Adrenal gland (tissue), 12 donors: ENCODE measurements around the gene EXOC3L4. TPM values are rescaled to one million over a fixed set of nuclear protein-coding genes. Genes with fewer than 3 reads are reported as not detected.

Source experiments
- DNase-seq, 7 donors: peaks; one replicate each; pipeline ENCODE4 v3.0.0-alpha.2; 2019 to 2020
- H3K27ac ChIP-seq, 5 donors: fragments of 200-600 bp; sonication (generic) in 4 of 5; 1 replicate in 3 of 5; 2 replicates in 2 of 5; pipeline versions ENCODE4 v1.5.1 to v1.8.0; 2016 to 2020; ENCODE audit warnings: mild to moderate bottlenecking in 1 of 5
- H3K27me3 ChIP-seq: fragments of 200-600 bp; 2 replicates; pipeline ENCODE4 v1.8.0; 2021
- H3K36me3 ChIP-seq, 2 donors: fragments of 200-600 bp; replicated peaks in 1 of 2; 1 replicate in 1 of 2; 2 replicates in 1 of 2; pipeline versions ENCODE4 v1.5.1 to v1.8.0; 2018 to 2022
- H3K4me1 ChIP-seq, 2 donors: fragments of 200-600 bp; replicated peaks in 1 of 2; 1 replicate in 1 of 2; 2 replicates in 1 of 2; pipeline versions ENCODE4 v1.5.1 to v1.8.0; 2018 to 2021
- H3K4me3 ChIP-seq, 4 donors: fragments of 200-600 bp; sonication (generic) in 3 of 4; one replicate each; pipeline ENCODE4 v1.5.1; 2016 to 2018
- H3K9me3 ChIP-seq, 3 donors: fragments of 200-600 bp; sonication (generic) in 1 of 3; replicated peaks in 1 of 3; 1 replicate in 2 of 3; 2 replicates in 1 of 3; pipeline versions ENCODE4 v1.5.1 to v1.8.0; 2016 to 2021
- POLR2A ChIP-seq, 2 donors: fragments of 450-650 bp; IDR thresholded peaks; one replicate each; pipeline ENCODE4 v1.6.1; 2017; ENCODE audit warnings: antibody characterized with exemption in 2 of 2, mild to moderate bottlenecking in 2 of 2, moderate library complexity in 1 of 2
- WGBS, 4 donors: extraction: QIAGEN DNeasy Blood & Tissue Kit in 2 of 4; methylation state at CpG; one replicate each; pipeline versions ENCODE4 v1.1.5 to v1.1.7; 2013 to 2017; 5-methylcytosine and 5-hydroxymethylcytosine counted together
- intact Hi-C, 2 donors: fragments of 100-400 bp; cut with DNase I; formaldehyde crosslinking; loops; one replicate each; pipeline versions ENCODE4 v1.14.1 to v1.15.0; 2022 to 2023
- polyA plus RNA-seq, 3 donors: library from polyadenylated mRNA; stranded (reverse); fragments of 200-250 nt in 2 of 3; fragments of 350-450 nt in 1 of 3; fragmentation: Illumina TruSeq in 1 of 3; extraction: RNeasy Lipid Tissue Mini Kit (QIAGEN cat#74804) in 1 of 3; gene quantifications; one replicate each; pipeline ENCODE4 v1.2.3, GENCODE V29; 2013 to 2014
- total RNA-seq, 9 donors: library from RNA; depleted of rRNA in 4 of 9; stranded (reverse); fragments of >200 nt in 4 of 9; fragments of 120-200 nt in 1 of 9; fragmentation: NEBNext Ultra II Directional in 1 of 9; extraction: Animal tissue kit (Norgen Biotek cat#: 25700) in 1 of 9; gene quantifications; one replicate each; pipeline versions ENCODE4 v1.1.0 to v1.2.4, GENCODE V29; 2013 to 2023
- TF ChIP-seq, protein P1 (sequence below), 6 experiments: fragments of 450-650 bp in 4 of 6; fragments of 200-600 bp in 2 of 6; sonication (generic) in 1 of 6; IDR thresholded peaks; 1 replicate in 5 of 6; 2 replicates in 1 of 6; pipeline versions ENCODE4 v1.5.1 to v1.8.0; 2016 to 2021; ENCODE audit warnings: antibody characterized with exemption in 6 of 6, mild to moderate bottlenecking in 2 of 6, moderate library complexity in 1 of 6
- donor health status: healthy with polysubstance abuse.
- donor health status: Bipolar disorder and iron deficiency.
- donor health status: DM: yes; HTN: yes; CAD: no.
- donor health status: DM: no; HTN: no; CAD: no.
- donor health status: DM: no; HTN: no; CAD: no.
- donor health status: DM: yes; HTN: yes; CAD: no.

The EXOC3L4 gene
- total and polyA plus RNA-seq, 12 donors = 0.12 to 4.3 (median 1.6) TPM; not detected in 1

DNA sequence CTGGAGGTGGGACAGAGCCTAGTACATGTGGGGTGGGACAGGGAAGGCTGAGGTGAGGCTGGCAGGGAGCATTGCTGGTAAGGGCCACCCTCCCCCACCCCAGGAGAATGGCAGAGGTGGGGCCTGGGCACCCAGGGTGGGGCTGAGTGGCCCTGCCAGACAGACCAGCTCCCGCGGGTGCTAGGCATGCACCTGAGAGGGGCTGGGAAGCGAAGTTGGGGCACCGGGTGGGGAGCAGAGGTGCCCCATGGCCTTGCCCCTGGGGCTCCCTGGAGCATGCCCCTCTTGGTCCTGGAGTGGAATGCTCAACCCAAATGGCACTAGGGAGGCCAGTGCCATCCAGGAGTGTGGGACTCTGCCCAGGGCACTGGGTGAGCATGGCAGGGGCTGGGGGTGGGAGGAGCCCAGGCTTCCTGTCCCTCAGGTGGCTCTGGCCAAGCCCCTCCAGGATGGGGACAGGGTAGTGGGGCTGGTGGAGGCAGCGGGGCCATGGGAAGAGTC is 30.0 kb downstream of the EXOC3L4 start:
- Histone ChIP-seq H3K4me1 (peaks cover 21 to 68% of the 10 kb centered on the region in 2 donors), H3K27ac (no peak overlapping the region)

DNA sequence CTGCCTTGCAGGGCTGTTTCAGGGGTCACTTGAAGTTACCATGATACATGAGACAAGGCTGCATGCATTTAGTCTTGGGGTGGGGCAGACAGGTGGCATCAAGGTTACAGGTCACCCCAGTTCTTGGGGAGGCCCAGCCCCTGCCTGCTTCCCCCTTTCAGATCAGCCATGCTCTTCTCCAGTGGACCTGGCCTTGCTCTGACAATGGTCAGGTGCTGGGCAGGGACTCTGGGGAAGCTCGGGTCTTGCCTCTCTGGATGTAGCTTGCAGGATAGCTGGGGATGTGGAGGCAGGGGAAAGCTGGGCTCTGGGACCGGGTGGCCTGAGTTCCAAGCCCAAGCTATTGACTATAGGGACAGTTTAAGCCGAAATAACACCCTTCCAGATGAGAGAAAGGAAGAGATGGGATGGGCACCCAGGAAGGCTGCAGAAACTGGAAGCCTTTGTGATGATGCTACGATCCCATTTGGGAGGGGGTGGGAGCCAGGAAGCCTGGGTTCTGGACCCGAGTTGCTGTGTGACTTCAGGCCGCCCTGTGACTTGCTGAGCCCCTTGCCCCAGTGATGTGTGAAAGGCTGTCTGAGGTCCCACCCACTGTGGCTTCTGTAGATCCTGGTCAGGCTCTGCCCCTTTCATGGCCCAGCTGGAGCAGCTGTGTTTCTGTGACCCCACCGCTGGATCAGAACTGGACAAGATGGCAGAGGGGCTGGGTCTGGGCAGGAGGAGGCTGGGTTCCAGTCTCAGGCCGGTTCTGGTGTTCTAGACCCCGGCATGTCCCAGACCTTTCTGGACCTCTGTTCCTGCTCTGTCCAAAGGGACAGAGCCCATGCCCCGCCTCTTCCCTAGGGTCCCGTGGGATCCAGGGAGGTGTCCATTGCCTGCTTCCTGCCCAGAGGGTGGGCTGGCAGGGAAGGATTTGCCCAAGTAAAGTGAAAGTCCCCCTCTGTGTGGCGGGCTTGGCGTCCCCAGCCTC is 30.9 kb downstream of the EXOC3L4 start:
- TF ChIP-seq, protein P1, sequence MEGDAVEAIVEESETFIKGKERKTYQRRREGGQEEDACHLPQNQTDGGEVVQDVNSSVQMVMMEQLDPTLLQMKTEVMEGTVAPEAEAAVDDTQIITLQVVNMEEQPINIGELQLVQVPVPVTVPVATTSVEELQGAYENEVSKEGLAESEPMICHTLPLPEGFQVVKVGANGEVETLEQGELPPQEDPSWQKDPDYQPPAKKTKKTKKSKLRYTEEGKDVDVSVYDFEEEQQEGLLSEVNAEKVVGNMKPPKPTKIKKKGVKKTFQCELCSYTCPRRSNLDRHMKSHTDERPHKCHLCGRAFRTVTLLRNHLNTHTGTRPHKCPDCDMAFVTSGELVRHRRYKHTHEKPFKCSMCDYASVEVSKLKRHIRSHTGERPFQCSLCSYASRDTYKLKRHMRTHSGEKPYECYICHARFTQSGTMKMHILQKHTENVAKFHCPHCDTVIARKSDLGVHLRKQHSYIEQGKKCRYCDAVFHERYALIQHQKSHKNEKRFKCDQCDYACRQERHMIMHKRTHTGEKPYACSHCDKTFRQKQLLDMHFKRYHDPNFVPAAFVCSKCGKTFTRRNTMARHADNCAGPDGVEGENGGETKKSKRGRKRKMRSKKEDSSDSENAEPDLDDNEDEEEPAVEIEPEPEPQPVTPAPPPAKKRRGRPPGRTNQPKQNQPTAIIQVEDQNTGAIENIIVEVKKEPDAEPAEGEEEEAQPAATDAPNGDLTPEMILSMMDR (IDR thresholded peaks at IDR 0.05) = no peak
- no peak for TF ChIP-seq POLR2A (IDR thresholded peaks at IDR 0.05)
- peak in 2 of 7 donors; percentile 18 to 20 for DNase-seq
- intact Hi-C loops = no loop called here
- Histone ChIP-seq H3K9me3 (no peaks in the 10 kb centered on the region), H3K4me1 (peaks cover 22 to 69% of the 10 kb centered on the region in 2 donors), H3K4me3 (no peak overlapping the region), H3K27me3 (no peaks in the 10 kb centered on the region), H3K36me3 (peaks cover 0 to 7% of the 10 kb centered on the region in 2 donors), H3K27ac (no peak overlapping the region)
- 85 to 94% (median 90%) methylated on average over 10 to 13 of the region's 13 CpGs for WGBS, 4 donors

More for the DNA sequence above, 30.0 kb downstream of the EXOC3L4 start:
- intact Hi-C loops = no loop called here
- Histone ChIP-seq H3K36me3 (no peaks in the 10 kb centered on the region), H3K9me3 (no peaks in the 10 kb centered on the region), H3K4me3 (peak overlapping the region in 1 of 4 donors; percentile 89), H3K27me3 (no peaks in the 10 kb centered on the region)
- whole genome bisulfite sequencing, 4 donors = 66 to 91% (median 87%) methylated on average over 3 to 5 of the region's 5 CpGs
- DNase-seq = peak in 2 of 7 donors; percentile 20 to 23
- no peak for TF ChIP-seq POLR2A (IDR thresholded peaks at IDR 0.05)
- TF ChIP-seq, protein P1 (IDR thresholded peaks at IDR 0.05) = no peak

DNA sequence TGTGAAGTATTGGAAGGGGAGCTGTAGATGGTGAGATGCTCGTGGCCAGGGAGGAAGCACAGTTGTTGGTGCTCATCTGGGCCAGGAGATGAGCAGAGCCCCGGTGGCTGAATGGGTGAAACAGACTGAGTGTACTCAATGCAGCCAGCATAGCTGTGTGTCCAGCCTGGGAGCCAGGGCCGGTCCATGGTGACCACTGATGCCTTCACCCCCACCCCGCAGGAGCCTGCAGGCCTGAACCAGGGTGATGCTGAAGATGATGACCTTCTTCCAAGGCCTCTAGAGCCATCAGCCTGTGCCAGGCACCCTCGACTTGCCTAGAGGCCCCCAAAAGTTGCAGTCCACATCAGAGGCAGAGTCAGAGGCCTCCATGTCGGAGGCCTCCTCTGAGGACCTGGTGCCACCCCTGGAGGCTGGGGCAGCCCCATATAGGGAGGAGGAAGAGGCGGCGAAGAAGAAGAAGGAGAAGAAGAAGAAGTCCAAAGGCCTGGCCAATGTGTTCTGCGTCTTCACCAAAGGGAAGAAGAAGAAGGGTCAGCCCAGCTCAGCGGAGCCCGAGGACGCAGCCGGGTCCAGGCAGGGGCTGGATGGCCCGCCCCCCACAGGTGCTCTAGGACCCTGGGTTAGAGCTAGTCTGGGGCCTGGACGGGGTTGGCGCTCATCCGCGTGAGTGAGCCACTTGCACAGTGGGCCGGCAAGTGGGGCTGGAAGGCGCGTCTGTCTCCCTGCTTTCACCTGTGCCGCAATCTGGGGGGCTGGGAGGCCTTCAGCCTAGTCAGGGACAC is 31.8 kb downstream of the EXOC3L4 start:
- H3K27ac ChIP-seq = peak overlapping the region in 2 of 5 donors; percentile 12 to 22
- H3K9me3 ChIP-seq = no peaks in the 10 kb centered on the region
- intact Hi-C loops = no loop called here
- peak overlapping the region in 1 of 4 donors; percentile 36 for H3K4me3 ChIP-seq
- TF ChIP-seq, protein P1 (IDR thresholded peaks at IDR 0.05) = no peak
- no peak for TF ChIP-seq POLR2A (IDR thresholded peaks at IDR 0.05)
- peak in 2 of 7 donors; percentile 14 to 23 for DNase-seq
- no peaks in the 10 kb centered on the region for H3K27me3 ChIP-seq
- WGBS, 4 donors = 73 to 83% (median 75%) methylated on average over 14 to 22 of the region's 22 CpGs
- peaks cover 31 to 69% of the 10 kb centered on the region in 2 donors for H3K4me1 ChIP-seq
- H3K36me3 ChIP-seq = peaks cover 0 to 16% of the 10 kb centered on the region in 2 donors
